HEK293 (cell line): ENCODE results near the gene PIBF1.

ENCODE experiments used
- CTCF ChIA-PET: fragments of 350-600 bp; formaldehyde crosslinking; extraction: SDS; loops from one replicate; lab custom pipeline; 2021; ENCODE audit warnings: antibody characterized with exemption; lab: Yijun Ruan, JAX
- POLR2A ChIA-PET: fragments of 300-600 bp; formaldehyde crosslinking; extraction: SDS; loops from one replicate; lab custom pipeline; 2020; ENCODE audit warnings: antibody characterized with exemption, inconsistent platforms; lab: Yijun Ruan, JAX
- H3K27ac ChIP-seq: fragments of 200-500 bp; sonication (Bioruptor generic); 2 replicates; pipeline ENCODE4 v1.5.1; 2014; ENCODE audit warnings: low read depth, low read length, control low read depth, inconsistent platforms; ENCODE audit errors: extremely low read depth
- H3K36me3 ChIP-seq, 2 experiments: fragments of 200-500 bp in 1 of 2; sonication (Bioruptor generic) in 1 of 2; 1 replicate in 1 of 2; 2 replicates in 1 of 2; pipeline ENCODE4 v1.5.1; 2014 to 2017; ENCODE audit warnings: inconsistent platforms in 2 of 2, low read length in 2 of 2; ENCODE audit not compliant: control insufficient read depth in 2 of 2, insufficient read depth in 1 of 2
- H3K4me1 ChIP-seq: fragments of 200-500 bp; sonication (Bioruptor generic); 2 replicates; pipeline ENCODE4 v1.5.1; 2014; ENCODE audit warnings: mild to moderate bottlenecking, low read length, inconsistent platforms; ENCODE audit not compliant: control insufficient read depth, insufficient read depth
- H3K4me3 ChIP-seq: 2 replicates; pipeline ENCODE4 v1.5.1; 2011; ENCODE audit warnings: low read depth, mild to moderate bottlenecking, control low read depth, low read length, moderate library complexity
- H3K9me3 ChIP-seq: fragments of 200-500 bp; sonication (Bioruptor generic); 2 replicates; pipeline ENCODE4 v1.5.1; 2014; ENCODE audit warnings: low read depth, low read length, inconsistent platforms; ENCODE audit not compliant: control insufficient read depth, insufficient read depth
- MYNN ChIP-seq: fragments of 450-650 bp; formaldehyde crosslinking; IDR thresholded peaks from 2 replicates; pipeline ENCODE4 v1.5.1; 2016; ENCODE audit warnings: missing biosample characterization, missing genetic modification characterization, borderline replicate concordance
- SP3 ChIP-seq: fragments of 450-650 bp; formaldehyde crosslinking; IDR thresholded peaks from 2 replicates; pipeline ENCODE4 v1.5.1; 2016; ENCODE audit warnings: missing biosample characterization, missing genetic modification characterization
- ZNF184 ChIP-seq: fragments of 450-650 bp; IDR thresholded peaks from 2 replicates; pipeline ENCODE4 v1.5.1; 2018; ENCODE audit warnings: missing biosample characterization, mild to moderate bottlenecking, missing genetic modification characterization
- ZNF214 ChIP-seq: fragments of 450-650 bp; formaldehyde crosslinking; IDR thresholded peaks from 2 replicates; pipeline ENCODE4 v1.5.1; 2017; ENCODE audit warnings: missing biosample characterization, mild to moderate bottlenecking, missing genetic modification characterization, borderline replicate concordance
- ZNF223 ChIP-seq: fragments of 450-650 bp; formaldehyde crosslinking; IDR thresholded peaks from 2 replicates; pipeline ENCODE4 v1.5.1; 2016; ENCODE audit warnings: missing biosample characterization, missing genetic modification characterization
- ZNF239 ChIP-seq: fragments of 450-650 bp; formaldehyde crosslinking; IDR thresholded peaks from 2 replicates; pipeline ENCODE4 v1.5.1; 2016; ENCODE audit warnings: missing biosample characterization, missing genetic modification characterization
- ZNF311 ChIP-seq: fragments of 450-650 bp; formaldehyde crosslinking; IDR thresholded peaks from 2 replicates; pipeline ENCODE4 v1.5.1; 2017; ENCODE audit warnings: missing biosample characterization, missing genetic modification characterization, borderline replicate concordance
- ZNF324 ChIP-seq: fragments of 450-650 bp; formaldehyde crosslinking; IDR thresholded peaks from 2 replicates; pipeline ENCODE4 v1.5.1; 2016; ENCODE audit warnings: missing biosample characterization, missing genetic modification characterization
- ZNF366 ChIP-seq: fragments of 450-650 bp; formaldehyde crosslinking; conservative IDR thresholded peaks from 2 replicates; pipeline ENCODE4 v1.5.1; 2016; ENCODE audit warnings: missing biosample characterization, missing genetic modification characterization
- ZNF510 ChIP-seq: fragments of 450-650 bp; formaldehyde crosslinking; IDR thresholded peaks from 2 replicates; pipeline ENCODE4 v1.5.1; 2018; ENCODE audit warnings: mild to moderate bottlenecking, missing genetic modification characterization, missing biosample characterization; ENCODE audit not compliant: insufficient replicate concordance
- ZNF529 ChIP-seq: fragments of 450-650 bp; formaldehyde crosslinking; IDR thresholded peaks from 2 replicates; pipeline ENCODE4 v1.5.1; 2017; ENCODE audit warnings: missing genetic modification characterization, missing biosample characterization; ENCODE audit not compliant: insufficient replicate concordance
- ZNF629 ChIP-seq: fragments of 450-650 bp; formaldehyde crosslinking; IDR thresholded peaks from 2 replicates; pipeline ENCODE4 v1.5.1; 2017; ENCODE audit warnings: missing biosample characterization, missing genetic modification characterization
- ZNF660 ChIP-seq: fragments of 450-650 bp; IDR thresholded peaks from 2 replicates; pipeline ENCODE4 v1.5.1; 2018; ENCODE audit warnings: missing biosample characterization, mild to moderate bottlenecking, missing genetic modification characterization
- ZNF670 ChIP-seq: fragments of 450-650 bp; formaldehyde crosslinking; IDR thresholded peaks from 2 replicates; pipeline ENCODE4 v1.5.1; 2016; ENCODE audit warnings: missing biosample characterization, missing genetic modification characterization, low read depth
- ZNF677 ChIP-seq: fragments of 450-650 bp; IDR thresholded peaks from 2 replicates; pipeline ENCODE4 v1.5.0; 2018; ENCODE audit warnings: missing biosample characterization, mild to moderate bottlenecking, missing genetic modification characterization, moderate library complexity
- ZNF704 ChIP-seq: fragments of 450-650 bp; formaldehyde crosslinking; IDR thresholded peaks from 2 replicates; pipeline ENCODE4 v1.5.1; 2016; ENCODE audit warnings: missing biosample characterization, missing genetic modification characterization
- ZNF76 ChIP-seq: fragments of 450-650 bp; formaldehyde crosslinking; IDR thresholded peaks from 2 replicates; pipeline ENCODE4; 2016; ENCODE audit warnings: low read depth, missing biosample characterization, missing genetic modification characterization, borderline replicate concordance
- ZNF768 ChIP-seq: fragments of 450-650 bp; formaldehyde crosslinking; IDR thresholded peaks from 2 replicates; pipeline ENCODE4 v1.5.1; 2018; ENCODE audit warnings: missing biosample characterization, mild to moderate bottlenecking, missing genetic modification characterization
- ZNF792 ChIP-seq: fragments of 450-650 bp; formaldehyde crosslinking; IDR thresholded peaks from 2 replicates; pipeline ENCODE4 v1.5.1; 2016; ENCODE audit warnings: missing biosample characterization, missing genetic modification characterization
- ZSCAN16 ChIP-seq: fragments of 450-650 bp; formaldehyde crosslinking; IDR thresholded peaks from 2 replicates; pipeline ENCODE4 v1.5.1; 2016; ENCODE audit warnings: missing biosample characterization, missing genetic modification characterization
- TF ChIP-seq, protein P1 (sequence below): fragments of 450-650 bp; formaldehyde crosslinking; IDR thresholded peaks from 2 replicates; pipeline ENCODE4 v1.5.1; 2016; ENCODE audit warnings: missing biosample characterization, missing genetic modification characterization
- TF ChIP-seq, protein P2 (sequence below): fragments of 450-650 bp; formaldehyde crosslinking; IDR thresholded peaks from 2 replicates; pipeline ENCODE4 v1.5.1; 2016; ENCODE audit warnings: missing biosample characterization, missing genetic modification characterization

PIBF1 gene

GRCh38 chr13:72963762-72964161 lies 181.8 kb downstream of the PIBF1 start:
- Histone ChIP-seq H3K4me1 (no peaks in the 10 kb centered on the region), H3K36me3 (peaks cover 0 to 7% of the 10 kb centered on the region in 2 experiments; a peak in 1 of 3 replicates), H3K4me3 (no peak overlapping the region), H3K9me3 (no peaks in the 10 kb centered on the region), H3K27ac (no peak overlapping the region)
- TF ChIP-seq ZNF529 (tag by site-specific recombination), result no peak
- TF ChIP-seq ZNF629 (tag by site-specific recombination), result no peak
- no peak for TF ChIP-seq ZNF324 (tag by site-specific recombination)
- TF ChIP-seq ZNF214 (tag by site-specific recombination), result no peak
- no peak for TF ChIP-seq ZNF239 (tag by site-specific recombination)
- no peak for TF ChIP-seq ZNF792
- no peak for TF ChIP-seq ZNF768 (tag by site-specific recombination)
- TF ChIP-seq MYNN (tag by site-specific recombination), result no peak
- no peak for TF ChIP-seq ZNF366 (tag by site-specific recombination)
- no peak for TF ChIP-seq ZSCAN16 (tag by site-specific recombination)
- ChIA-PET POLR2A (no interaction called here), CTCF (no interaction called here)

DNA sequence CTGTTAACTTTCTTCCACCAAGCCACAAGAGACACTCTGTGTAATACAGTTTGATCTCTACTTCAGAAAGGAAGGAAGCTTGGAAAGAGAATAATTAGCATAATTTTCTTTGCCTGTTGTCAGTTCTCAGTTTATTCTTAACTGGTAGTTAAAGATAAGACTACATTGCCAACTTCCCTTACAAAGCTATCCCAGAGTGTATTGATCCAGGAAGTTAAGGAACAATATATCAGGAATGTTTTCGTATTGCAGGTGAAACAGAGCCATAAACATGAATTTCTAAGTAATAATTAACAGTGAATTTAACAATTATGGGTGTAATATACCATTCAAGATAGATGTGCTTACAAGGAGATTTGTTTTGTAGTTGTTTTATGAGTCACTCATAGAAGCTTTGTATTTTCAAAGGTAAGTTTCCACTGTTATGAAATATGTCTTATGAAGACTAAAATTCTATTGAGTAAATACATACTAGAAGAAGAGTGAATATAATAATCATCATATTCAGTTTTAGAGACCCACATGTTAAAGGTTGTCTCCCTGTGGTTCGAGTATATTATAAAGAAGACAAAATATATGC lies 188.5 kb downstream of the PIBF1 start:
- no peaks in the 10 kb centered on the region for H3K4me1 ChIP-seq
- TF ChIP-seq, protein P1, sequence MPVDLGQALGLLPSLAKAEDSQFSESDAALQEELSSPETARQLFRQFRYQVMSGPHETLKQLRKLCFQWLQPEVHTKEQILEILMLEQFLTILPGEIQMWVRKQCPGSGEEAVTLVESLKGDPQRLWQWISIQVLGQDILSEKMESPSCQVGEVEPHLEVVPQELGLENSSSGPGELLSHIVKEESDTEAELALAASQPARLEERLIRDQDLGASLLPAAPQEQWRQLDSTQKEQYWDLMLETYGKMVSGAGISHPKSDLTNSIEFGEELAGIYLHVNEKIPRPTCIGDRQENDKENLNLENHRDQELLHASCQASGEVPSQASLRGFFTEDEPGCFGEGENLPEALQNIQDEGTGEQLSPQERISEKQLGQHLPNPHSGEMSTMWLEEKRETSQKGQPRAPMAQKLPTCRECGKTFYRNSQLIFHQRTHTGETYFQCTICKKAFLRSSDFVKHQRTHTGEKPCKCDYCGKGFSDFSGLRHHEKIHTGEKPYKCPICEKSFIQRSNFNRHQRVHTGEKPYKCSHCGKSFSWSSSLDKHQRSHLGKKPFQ (tag by site-specific recombination), result no peak
- no peak for TF ChIP-seq ZNF184 (tag by site-specific recombination)
- TF ChIP-seq, protein P2, sequence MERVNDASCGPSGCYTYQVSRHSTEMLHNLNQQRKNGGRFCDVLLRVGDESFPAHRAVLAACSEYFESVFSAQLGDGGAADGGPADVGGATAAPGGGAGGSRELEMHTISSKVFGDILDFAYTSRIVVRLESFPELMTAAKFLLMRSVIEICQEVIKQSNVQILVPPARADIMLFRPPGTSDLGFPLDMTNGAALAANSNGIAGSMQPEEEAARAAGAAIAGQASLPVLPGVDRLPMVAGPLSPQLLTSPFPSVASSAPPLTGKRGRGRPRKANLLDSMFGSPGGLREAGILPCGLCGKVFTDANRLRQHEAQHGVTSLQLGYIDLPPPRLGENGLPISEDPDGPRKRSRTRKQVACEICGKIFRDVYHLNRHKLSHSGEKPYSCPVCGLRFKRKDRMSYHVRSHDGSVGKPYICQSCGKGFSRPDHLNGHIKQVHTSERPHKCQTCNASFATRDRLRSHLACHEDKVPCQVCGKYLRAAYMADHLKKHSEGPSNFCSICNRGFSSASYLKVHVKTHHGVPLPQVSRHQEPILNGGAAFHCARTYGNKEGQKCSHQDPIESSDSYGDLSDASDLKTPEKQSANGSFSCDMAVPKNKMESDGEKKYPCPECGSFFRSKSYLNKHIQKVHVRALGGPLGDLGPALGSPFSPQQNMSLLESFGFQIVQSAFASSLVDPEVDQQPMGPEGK (tag by site-specific recombination), result no peak
- TF ChIP-seq ZNF223, result no peak
- no peak for TF ChIP-seq ZNF677 (tag by site-specific recombination)
- no peak for TF ChIP-seq ZNF670
- no peak for TF ChIP-seq SP3 (tag by site-specific recombination)
- TF ChIP-seq ZNF704 (tag by site-specific recombination), result no peak
- no peak for TF ChIP-seq ZNF510
- TF ChIP-seq ZNF76, result no peak
- no peak for TF ChIP-seq ZNF311
- TF ChIP-seq ZNF660, result no peak
- no peak overlapping the region for H3K4me3 ChIP-seq
- CTCF ChIA-PET, result no interaction called here
- H3K36me3 ChIP-seq, result peaks cover 0 to 7% of the 10 kb centered on the region in 2 experiments; a peak in 2 of 3 replicates
- no peak overlapping the region for H3K27ac ChIP-seq
- H3K9me3 ChIP-seq, result no peaks in the 10 kb centered on the region
- POLR2A ChIA-PET, result no interaction called here
